Osteocyte (in vitro differentiated cells): ENCODE results near the gene HOXB8. TPM values are rescaled to one million over a fixed set of nuclear protein-coding genes. Genes with fewer than 3 reads are reported as not detected.

Source experiments
- DNase-seq: peaks from one replicate; pipeline ENCODE4 v3.0.0; 2021; ENCODE audit warnings: mixed read lengths; ENCODE audit not compliant: unreplicated experiment; ENCODE audit errors: extremely low spot score
- H3K27ac Mint-ChIP-seq: one replicate; pipeline ENCODE4 v1.8.0; 2021; ENCODE audit warnings: mild to moderate bottlenecking, mixed read lengths; ENCODE audit not compliant: unreplicated experiment
- H3K27me3 Mint-ChIP-seq: one replicate; pipeline ENCODE4 v1.8.0; 2021; ENCODE audit warnings: mixed read lengths; ENCODE audit not compliant: unreplicated experiment
- H3K36me3 Mint-ChIP-seq: one replicate; pipeline ENCODE4 v1.8.0; 2021; ENCODE audit warnings: mixed read lengths; ENCODE audit not compliant: unreplicated experiment
- H3K4me1 Mint-ChIP-seq: one replicate; pipeline ENCODE4 v1.8.0; 2021; ENCODE audit warnings: mixed read lengths; ENCODE audit not compliant: unreplicated experiment
- H3K4me3 Mint-ChIP-seq: one replicate; pipeline ENCODE4 v1.8.0; 2021; ENCODE audit warnings: mild to moderate bottlenecking, moderate library complexity, mixed read lengths; ENCODE audit not compliant: unreplicated experiment
- H3K9me3 Mint-ChIP-seq: one replicate; pipeline ENCODE4 v1.8.0; 2021; ENCODE audit warnings: mixed read lengths; ENCODE audit not compliant: unreplicated experiment
- CTCF ChIP-seq: fragments of 200-600 bp; sonication (generic); IDR thresholded peaks from 2 replicates; pipeline ENCODE4 v1.5.0; 2021; ENCODE audit warnings: antibody characterized with exemption, mild to moderate bottlenecking, moderate library complexity
- total RNA-seq: library from RNA; stranded (reverse); gene quantifications from 2 replicates; pipeline ENCODE4 v1.2.1, GENCODE V29; 2021

The HOXB8 gene
- total RNA-seq, 1 donor from 2014 or later, result not detected

GRCh38 chr17:48625495-48626244 is 10.6 kb upstream of the HOXB8 start:
- no peak overlapping the region for H3K27ac Mint-ChIP-seq
- H3K4me3 Mint-ChIP-seq, result peak overlapping the region; percentile 62
- H3K9me3 Mint-ChIP-seq, result no peaks in the 10 kb centered on the region
- H3K4me1 Mint-ChIP-seq, result peaks cover 5% of the 10 kb centered on the region
- H3K36me3 Mint-ChIP-seq, result peaks cover 2% of the 10 kb centered on the region
- TF ChIP-seq CTCF, result no peak
- DNase-seq, result no peak
- peaks cover 84% of the 10 kb centered on the region for H3K27me3 Mint-ChIP-seq

- TF ChIP-seq CTCF, result no peak
- Mint-ChIP-seq H3K9me3 (no peaks in the 10 kb centered on the region), H3K4me3 (peak overlapping the region; percentile 62), H3K27me3 (peaks cover 84% of the 10 kb centered on the region), H3K36me3 (peaks cover 2% of the 10 kb centered on the region), H3K4me1 (peaks cover 5% of the 10 kb centered on the region), H3K27ac (no peak overlapping the region)
- no peak for DNase-seq
Measured at GRCh38 chr17:48624544-48625494, 9.7 kb upstream of the HOXB8 start.

- H3K4me1 Mint-ChIP-seq, result peaks cover 9% of the 10 kb centered on the region
- H3K27me3 Mint-ChIP-seq, result peaks cover 82% of the 10 kb centered on the region
- H3K27ac Mint-ChIP-seq, result no peak overlapping the region
- H3K36me3 Mint-ChIP-seq, result peaks cover 2% of the 10 kb centered on the region
- DNase-seq, result no peak
- no peak overlapping the region for H3K4me3 Mint-ChIP-seq
- H3K9me3 Mint-ChIP-seq, result no peaks in the 10 kb centered on the region
- no peak for TF ChIP-seq CTCF
Measured at GRCh38 chr17:48624118-48624517, 9.0 kb upstream of the HOXB8 start.

DNA sequence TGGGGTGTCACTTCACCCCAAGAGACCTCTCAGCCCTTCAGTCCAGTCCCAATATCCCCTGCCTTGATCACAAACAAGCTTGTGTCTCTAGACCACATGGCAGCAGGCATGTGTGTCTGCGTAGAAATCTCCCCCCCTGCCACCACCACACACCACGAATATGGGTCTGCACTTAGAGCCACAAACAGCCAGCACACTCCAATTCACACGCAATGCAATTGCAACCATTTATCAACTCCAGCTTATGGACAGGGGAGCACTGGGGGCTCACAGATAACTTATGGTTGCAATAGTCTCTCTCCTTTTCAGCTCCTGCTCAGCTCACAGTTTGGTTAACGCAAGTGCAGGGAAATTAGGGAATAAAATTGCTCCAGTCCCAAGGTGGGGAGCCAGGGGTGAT is 8.5 kb upstream of the HOXB8 start:
- Mint-ChIP-seq H3K27ac (no peak overlapping the region), H3K27me3 (peaks cover 82% of the 10 kb centered on the region), H3K9me3 (no peaks in the 10 kb centered on the region), H3K4me1 (peaks cover 11% of the 10 kb centered on the region), H3K36me3 (peaks cover 2% of the 10 kb centered on the region), H3K4me3 (no peak overlapping the region)
- DNase-seq, result no peak
- no peak for TF ChIP-seq CTCF

GRCh38 chr17:48622857-48623256 is 7.8 kb upstream of the HOXB8 start:
- peaks cover 2% of the 10 kb centered on the region for H3K36me3 Mint-ChIP-seq
- no peaks in the 10 kb centered on the region for H3K9me3 Mint-ChIP-seq
- peaks cover 16% of the 10 kb centered on the region for H3K4me1 Mint-ChIP-seq
- no peak overlapping the region for H3K27ac Mint-ChIP-seq
- peaks cover 81% of the 10 kb centered on the region for H3K27me3 Mint-ChIP-seq
- no peak for DNase-seq
- no peak overlapping the region for H3K4me3 Mint-ChIP-seq
- no peak for TF ChIP-seq CTCF
